ENCODE results near the gene GAPDHS. TPM values are rescaled to one million over a fixed set of nuclear protein-coding genes. Genes with fewer than 3 reads are reported as not detected.

Gene GAPDHS
- total and polyA plus RNA-seq, 2 of the 13 experiments (the other 11 are each of a cell fraction or from before 2014, with no cell fraction given) = not detected

- Histone ChIP-seq H3K4me3 (replicated peaks in 1 of 3; ENCODE audit: insufficient read depth in 1 of 3, low read depth in 2 of 3, low read length in 3 of 3) (no peak overlapping the region), H2AFZ (ENCODE audit: low read length) (no peak overlapping the region), H3K36me3 (replicated peaks in 1 of 2; ENCODE audit: control insufficient read depth in 1 of 2, insufficient read depth in 2 of 2, low read length in 2 of 2) (no peaks in the 10 kb centered on the region), H3K79me2 (ENCODE audit: insufficient read depth, low read length) (no peaks in the 10 kb centered on the region), H3K9ac (ENCODE audit: insufficient read depth, low read depth, low read length) (no peak overlapping the region), H3K27me3 (ENCODE audit: control insufficient read depth in 1 of 2, insufficient read depth in 2 of 2, low read length in 2 of 2) (peaks cover 1 to 29% of the 10 kb centered on the region in 2 experiments; a peak in 2 of 5 replicates), H3K4me2 (ENCODE audit: low read depth, low read length) (no peak overlapping the region), H3K9me3 (ENCODE audit: low read length) (no peaks in the 10 kb centered on the region), H4K20me1 (ENCODE audit: insufficient read depth, low read length) (no peaks in the 10 kb centered on the region), H3K4me1 (ENCODE audit: insufficient read depth, low read length) (peaks cover 48% of the 10 kb centered on the region), H3K27ac (ENCODE audit: extremely low read length, insufficient read depth, low read length) (no peak overlapping the region)
- ATAC-seq (no peak), FAIRE-seq (no peak), DNase-seq (ENCODE audit: low spot score) (no peak)
- BruUV-seq (replicated peaks) = no TSS peak
- ChIA-PET POLR2A (no interaction called here), CTCF (ENCODE audit: low intra/inter-chr PET ratio, low total read pairs) (no interaction called here)
- TF ChIP-seq ZMYM3 (CRISPR knock-in tag; IDR thresholded peaks at IDR 0.05) (no peak), NR0B2 (CRISPR knock-in tag; IDR thresholded peaks at IDR 0.05) (no peak), NRL (CRISPR knock-in tag; IDR thresholded peaks at IDR 0.05; ENCODE audit: borderline replicate concordance) (no peak), ZNF580 (CRISPR knock-in tag; IDR thresholded peaks at IDR 0.05; ENCODE audit: borderline replicate concordance, low read depth) (no peak), PRMT3 (CRISPR knock-in tag; IDR thresholded peaks at IDR 0.05; ENCODE audit: borderline replicate concordance, low read depth) (no peak)
- TF ChIP-seq, protein P1, sequence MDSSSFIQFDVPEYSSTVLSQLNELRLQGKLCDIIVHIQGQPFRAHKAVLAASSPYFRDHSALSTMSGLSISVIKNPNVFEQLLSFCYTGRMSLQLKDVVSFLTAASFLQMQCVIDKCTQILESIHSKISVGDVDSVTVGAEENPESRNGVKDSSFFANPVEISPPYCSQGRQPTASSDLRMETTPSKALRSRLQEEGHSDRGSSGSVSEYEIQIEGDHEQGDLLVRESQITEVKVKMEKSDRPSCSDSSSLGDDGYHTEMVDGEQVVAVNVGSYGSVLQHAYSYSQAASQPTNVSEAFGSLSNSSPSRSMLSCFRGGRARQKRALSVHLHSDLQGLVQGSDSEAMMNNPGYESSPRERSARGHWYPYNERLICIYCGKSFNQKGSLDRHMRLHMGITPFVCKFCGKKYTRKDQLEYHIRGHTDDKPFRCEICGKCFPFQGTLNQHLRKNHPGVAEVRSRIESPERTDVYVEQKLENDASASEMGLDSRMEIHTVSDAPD (CRISPR knock-in tag; IDR thresholded peaks at IDR 0.05) = no peak
- TF ChIP-seq, protein P2, sequence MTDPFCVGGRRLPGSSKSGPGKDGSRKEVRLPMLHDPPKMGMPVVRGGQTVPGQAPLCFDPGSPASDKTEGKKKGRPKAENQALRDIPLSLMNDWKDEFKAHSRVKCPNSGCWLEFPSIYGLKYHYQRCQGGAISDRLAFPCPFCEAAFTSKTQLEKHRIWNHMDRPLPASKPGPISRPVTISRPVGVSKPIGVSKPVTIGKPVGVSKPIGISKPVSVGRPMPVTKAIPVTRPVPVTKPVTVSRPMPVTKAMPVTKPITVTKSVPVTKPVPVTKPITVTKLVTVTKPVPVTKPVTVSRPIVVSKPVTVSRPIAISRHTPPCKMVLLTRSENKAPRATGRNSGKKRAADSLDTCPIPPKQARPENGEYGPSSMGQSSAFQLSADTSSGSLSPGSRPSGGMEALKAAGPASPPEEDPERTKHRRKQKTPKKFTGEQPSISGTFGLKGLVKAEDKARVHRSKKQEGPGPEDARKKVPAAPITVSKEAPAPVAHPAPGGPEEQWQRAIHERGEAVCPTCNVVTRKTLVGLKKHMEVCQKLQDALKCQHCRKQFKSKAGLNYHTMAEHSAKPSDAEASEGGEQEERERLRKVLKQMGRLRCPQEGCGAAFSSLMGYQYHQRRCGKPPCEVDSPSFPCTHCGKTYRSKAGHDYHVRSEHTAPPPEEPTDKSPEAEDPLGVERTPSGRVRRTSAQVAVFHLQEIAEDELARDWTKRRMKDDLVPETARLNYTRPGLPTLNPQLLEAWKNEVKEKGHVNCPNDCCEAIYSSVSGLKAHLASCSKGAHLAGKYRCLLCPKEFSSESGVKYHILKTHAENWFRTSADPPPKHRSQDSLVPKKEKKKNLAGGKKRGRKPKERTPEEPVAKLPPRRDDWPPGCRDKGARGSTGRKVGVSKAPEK (CRISPR knock-in tag; IDR thresholded peaks at IDR 0.05; ENCODE audit: borderline replicate concordance) = no peak
- intact Hi-C loops (cut with micrococcal nuclease; ENCODE audit: unreplicated experiment) (loop anchor here (10.0 kb wide), 2 partner anchors 61 to 91 kb away; partner anchors contain the start of genes COX6B1, ETV2 and HAUS5), in situ Hi-C loops (cut with HindIII; ENCODE audit: extremely low pct_ligation_motif_present, low pct_unique_long_range_greater_than_20kb) (no loop called here)
- 23% methylated on average over 5 of the region's 5 CpGs for WGBS (ENCODE audit: low lambda C conversion rate)
Observed at GRCh38 chr19:35554076-35554475, 20.8 kb downstream of the GAPDHS start.
